Regular cardiac myocyte (primary cell): ENCODE data around the gene ADARB2. TPM values are rescaled to one million over a fixed set of nuclear protein-coding genes. Genes with fewer than 3 reads are reported as not detected.

Source experiments
- total RNA-seq: library from RNA; depleted of rRNA; stranded (reverse); fragments of >200 nt; gene quantifications from 2 replicates; pipeline ENCODE4 v1.2.3, GENCODE V29; 2014

Gene ADARB2
- not detected in 2 replicates for total RNA-seq

GRCh38 chr10:1737222-1738061, at the start of gene ADARB2:
TSS of gene ADARB2 (minus strand) at chr10:1737525.

